ENCODE measurements around the gene SYNGR2.

The SYNGR2 gene

GRCh38 chr17:78186692-78187595 lies 18.6 kb downstream of the SYNGR2 start, which contains the start of the genes AFMID and TK1:
Gene AFMID, plus strand, starts transcription at chr17:78187362. Its CDS starts 9 bp downstream, at chr17:78187371.
Gene TK1, minus strand, starts transcription at chr17:78187052. Its CDS starts 58 bp downstream, at chr17:78186994.
- 6% methylated on average over 46 of the region's 57 CpGs for WGBS (ENCODE audit: insufficient coverage)
- peaks cover 3 to 42% (median 16%) of the 10 kb centered on the region in 4 experiments for H3K36me3 ChIP-seq (ENCODE audit: control insufficient read depth in 4 of 4, insufficient read depth in 4 of 4, low read length in 3 of 4)
- peak within 1 kb of the TSS in 1 of 2 experiments; percentile 47 for H3K27ac ChIP-seq (ENCODE audit: insufficient read depth in 1 of 2, low read depth in 1 of 2, low read length in 2 of 2, poor library complexity in 1 of 2, severe bottlenecking in 2 of 2)
- CTCF ChIA-PET: interaction anchor here (0.8 to 2.2 kb wide), 7 partner anchors 10 to 68 kb away, joined by 3 to 13 read pairs (median 4); no protein-coding TSS in a partner anchor
- POLR2A ChIA-PET: no interaction called here
- no peaks in the 10 kb centered on the region for H3K9me3 ChIP-seq (ENCODE audit: control extremely low read depth in 1 of 5, control insufficient read depth in 4 of 5, insufficient read depth in 2 of 5, low read depth in 1 of 5, low read length in 4 of 5)
- H3K4me3 ChIP-seq (ENCODE audit: control insufficient read depth in 1 of 7, extremely low read depth in 1 of 7, insufficient read depth in 4 of 7, low read depth in 2 of 7, low read length in 6 of 7): peak within 1 kb of the TSS; percentile 62 to 94 (median 84)
- no peaks in the 10 kb centered on the region for H3K27me3 ChIP-seq (replicated peaks in 2 of 5; ENCODE audit: control insufficient read depth in 4 of 5, insufficient read depth in 5 of 5, low read length in 4 of 5)
- DNase-seq: peak; percentile 94 to 96 (median 96)
- peaks cover 0 to 36% (median 20%) of the 10 kb centered on the region in 4 experiments for H3K4me1 ChIP-seq (ENCODE audit: control extremely low read depth in 1 of 4, control insufficient read depth in 4 of 4, insufficient read depth in 4 of 4, low read length in 3 of 4)

- 100% methylated on average over 1 of the region's 5 CpGs for WGBS (ENCODE audit: insufficient coverage)
- POLR2A ChIA-PET: interaction anchor here (1.0 kb wide), 1 partner anchor 28 kb away, joined by 3 read pairs; no protein-coding TSS in a partner anchor
- Histone ChIP-seq H3K9me3 (ENCODE audit: control extremely low read depth in 1 of 5, control insufficient read depth in 4 of 5, insufficient read depth in 2 of 5, low read depth in 1 of 5, low read length in 4 of 5) (no peaks in the 10 kb centered on the region), H3K36me3 (ENCODE audit: control insufficient read depth in 4 of 4, insufficient read depth in 4 of 4, low read length in 3 of 4) (peaks cover 10 to 43% (median 27%) of the 10 kb centered on the region in 4 experiments), H3K4me3 (ENCODE audit: control insufficient read depth in 1 of 7, extremely low read depth in 1 of 7, insufficient read depth in 4 of 7, low read depth in 2 of 7, low read length in 6 of 7) (no peak overlapping the region), H3K27me3 (replicated peaks in 2 of 5; ENCODE audit: control insufficient read depth in 4 of 5, insufficient read depth in 5 of 5, low read length in 4 of 5) (no peaks in the 10 kb centered on the region), H3K4me1 (ENCODE audit: control extremely low read depth in 1 of 4, control insufficient read depth in 4 of 4, insufficient read depth in 4 of 4, low read length in 3 of 4) (no peaks in the 10 kb centered on the region), H3K27ac (ENCODE audit: insufficient read depth in 1 of 2, low read depth in 1 of 2, low read length in 2 of 2, poor library complexity in 1 of 2, severe bottlenecking in 2 of 2) (no peak overlapping the region)
- DNase-seq: no peak
- CTCF ChIA-PET: no interaction called here
Observed at GRCh38 chr17:78196716-78197115, 28.3 kb downstream of the SYNGR2 start.

GRCh38 chr17:78197147-78197832 lies 28.9 kb downstream of the SYNGR2 start:
- ChIA-PET CTCF (no interaction called here), POLR2A (no interaction called here)
- no peak for DNase-seq
- WGBS (ENCODE audit: insufficient coverage): 98% methylated on average over 9 of the region's 9 CpGs
- Histone ChIP-seq H3K4me1 (ENCODE audit: control extremely low read depth in 1 of 4, control insufficient read depth in 4 of 4, insufficient read depth in 4 of 4, low read length in 3 of 4) (no peaks in the 10 kb centered on the region), H3K4me3 (ENCODE audit: control insufficient read depth in 1 of 7, extremely low read depth in 1 of 7, insufficient read depth in 4 of 7, low read depth in 2 of 7, low read length in 6 of 7) (no peak overlapping the region), H3K27ac (ENCODE audit: insufficient read depth in 1 of 2, low read depth in 1 of 2, low read length in 2 of 2, poor library complexity in 1 of 2, severe bottlenecking in 2 of 2) (no peak overlapping the region), H3K36me3 (ENCODE audit: control insufficient read depth in 4 of 4, insufficient read depth in 4 of 4, low read length in 3 of 4) (peaks cover 9 to 40% (median 27%) of the 10 kb centered on the region in 4 experiments), H3K27me3 (replicated peaks in 2 of 5; ENCODE audit: control insufficient read depth in 4 of 5, insufficient read depth in 5 of 5, low read length in 4 of 5) (no peaks in the 10 kb centered on the region), H3K9me3 (ENCODE audit: control extremely low read depth in 1 of 5, control insufficient read depth in 4 of 5, insufficient read depth in 2 of 5, low read depth in 1 of 5, low read length in 4 of 5) (no peaks in the 10 kb centered on the region)

GRCh38 chr17:78200451-78200850 lies 32.1 kb downstream of the SYNGR2 start:
- no peak overlapping the region for H3K4me3 ChIP-seq (ENCODE audit: control insufficient read depth in 1 of 7, extremely low read depth in 1 of 7, insufficient read depth in 4 of 7, low read depth in 2 of 7, low read length in 6 of 7)
- H3K4me1 ChIP-seq (ENCODE audit: control extremely low read depth in 1 of 4, control insufficient read depth in 4 of 4, insufficient read depth in 4 of 4, low read length in 3 of 4): no peaks in the 10 kb centered on the region
- H3K36me3 ChIP-seq (ENCODE audit: control insufficient read depth in 4 of 4, insufficient read depth in 4 of 4, low read length in 3 of 4): peaks cover 3 to 52% (median 39%) of the 10 kb centered on the region in 4 experiments
- H3K27ac ChIP-seq (ENCODE audit: insufficient read depth in 1 of 2, low read depth in 1 of 2, low read length in 2 of 2, poor library complexity in 1 of 2, severe bottlenecking in 2 of 2): no peak overlapping the region
- DNase-seq: no peak
- H3K27me3 ChIP-seq (replicated peaks in 2 of 5; ENCODE audit: control insufficient read depth in 4 of 5, insufficient read depth in 5 of 5, low read length in 4 of 5): no peaks in the 10 kb centered on the region
- ChIA-PET CTCF (interaction anchor here (1.2 to 1.9 kb wide), 2 partner anchors 8 to 9 kb away, joined by 4 to 5 read pairs; no protein-coding TSS in a partner anchor), POLR2A (no interaction called here)
- 98% methylated on average over 6 of the region's 6 CpGs for WGBS (ENCODE audit: insufficient coverage)
- no peaks in the 10 kb centered on the region for H3K9me3 ChIP-seq (ENCODE audit: control extremely low read depth in 1 of 5, control insufficient read depth in 4 of 5, insufficient read depth in 2 of 5, low read depth in 1 of 5, low read length in 4 of 5)

GRCh38 chr17:78202666-78203065 lies 34.3 kb downstream of the SYNGR2 start:
- WGBS (ENCODE audit: insufficient coverage): 66% methylated on average over 4 of the region's 8 CpGs
- H3K27ac ChIP-seq (ENCODE audit: insufficient read depth in 1 of 2, low read depth in 1 of 2, low read length in 2 of 2, poor library complexity in 1 of 2, severe bottlenecking in 2 of 2): no peak overlapping the region
- no peaks in the 10 kb centered on the region for H3K9me3 ChIP-seq (ENCODE audit: control extremely low read depth in 1 of 5, control insufficient read depth in 4 of 5, insufficient read depth in 2 of 5, low read depth in 1 of 5, low read length in 4 of 5)
- no peaks in the 10 kb centered on the region for H3K27me3 ChIP-seq (replicated peaks in 2 of 5; ENCODE audit: control insufficient read depth in 4 of 5, insufficient read depth in 5 of 5, low read length in 4 of 5)
- ChIA-PET POLR2A (no interaction called here), CTCF (interaction anchor here (0.7 to 2.7 kb wide), 3 partner anchors 10 to 48 kb away, joined by 5 to 12 read pairs (median 5); no protein-coding TSS in a partner anchor)
- DNase-seq: peak in 2 of 3 donors; percentile 9 to 31
- no peak overlapping the region for H3K4me3 ChIP-seq (ENCODE audit: control insufficient read depth in 1 of 7, extremely low read depth in 1 of 7, insufficient read depth in 4 of 7, low read depth in 2 of 7, low read length in 6 of 7)
- no peaks in the 10 kb centered on the region for H3K4me1 ChIP-seq (ENCODE audit: control extremely low read depth in 1 of 4, control insufficient read depth in 4 of 4, insufficient read depth in 4 of 4, low read length in 3 of 4)
- peaks cover 0 to 51% (median 35%) of the 10 kb centered on the region in 4 experiments for H3K36me3 ChIP-seq (ENCODE audit: control insufficient read depth in 4 of 4, insufficient read depth in 4 of 4, low read length in 3 of 4)

DNA sequence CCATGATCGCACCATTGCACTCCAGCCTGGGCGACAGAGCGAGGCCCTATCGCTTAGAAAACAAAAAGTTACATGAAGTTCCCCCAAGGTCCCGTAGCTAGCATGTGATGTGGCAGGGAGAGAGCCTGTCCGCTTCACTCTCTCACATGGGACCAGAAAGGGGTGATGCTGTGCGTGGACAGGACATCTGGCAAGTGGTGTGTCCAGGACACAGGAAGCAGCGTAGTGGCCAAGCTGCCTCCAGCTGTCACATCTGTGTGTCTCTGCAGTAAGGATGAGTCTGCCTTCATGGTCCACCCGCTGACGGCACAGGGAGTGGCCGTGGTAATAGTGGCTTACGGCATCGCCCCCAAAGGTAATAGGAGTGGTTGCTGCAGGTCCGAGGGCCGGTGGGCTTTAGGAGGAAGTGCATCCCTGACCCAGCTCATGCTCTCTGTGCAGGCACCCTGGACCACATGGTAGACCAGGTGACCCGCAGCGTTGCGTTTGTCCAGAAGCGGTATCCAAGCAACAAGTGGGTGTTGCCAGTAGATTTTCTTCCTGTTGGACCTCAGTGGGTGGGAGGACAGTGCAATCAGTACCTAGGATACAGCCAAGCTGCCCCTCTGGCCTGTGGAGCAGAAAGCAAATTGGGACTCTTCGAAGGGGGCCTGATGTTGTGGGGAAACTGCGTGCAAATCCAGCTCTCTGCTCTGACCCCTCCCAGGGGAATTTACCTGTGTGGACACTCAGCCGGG lies 36.2 kb downstream of the SYNGR2 start:
- CTCF ChIA-PET: interaction anchor here (0.6 to 2.7 kb wide), 4 partner anchors 13 to 46 kb away, joined by 3 to 12 read pairs (median 4); partner anchors contain the start of gene AFMID
- DNase-seq: no peak
- Histone ChIP-seq H3K4me3 (ENCODE audit: control insufficient read depth in 1 of 7, extremely low read depth in 1 of 7, insufficient read depth in 4 of 7, low read depth in 2 of 7, low read length in 6 of 7) (no peak overlapping the region), H3K36me3 (ENCODE audit: control insufficient read depth in 4 of 4, insufficient read depth in 4 of 4, low read length in 3 of 4) (peaks cover 0 to 44% (median 31%) of the 10 kb centered on the region in 4 experiments), H3K9me3 (ENCODE audit: control extremely low read depth in 1 of 5, control insufficient read depth in 4 of 5, insufficient read depth in 2 of 5, low read depth in 1 of 5, low read length in 4 of 5) (no peaks in the 10 kb centered on the region), H3K27me3 (replicated peaks in 2 of 5; ENCODE audit: control insufficient read depth in 4 of 5, insufficient read depth in 5 of 5, low read length in 4 of 5) (no peaks in the 10 kb centered on the region), H3K4me1 (ENCODE audit: control extremely low read depth in 1 of 4, control insufficient read depth in 4 of 4, insufficient read depth in 4 of 4, low read length in 3 of 4) (no peaks in the 10 kb centered on the region), H3K27ac (ENCODE audit: insufficient read depth in 1 of 2, low read depth in 1 of 2, low read length in 2 of 2, poor library complexity in 1 of 2, severe bottlenecking in 2 of 2) (no peak overlapping the region)
- POLR2A ChIA-PET: no interaction called here
- WGBS (ENCODE audit: insufficient coverage): 98% methylated on average over 21 of the region's 22 CpGs

Data from common myeloid progenitor, CD34-positive (primary cell).